Mesothelial cell of epicardium (in vitro differentiated cells): ENCODE results near the gene NCOA7. TPM values are rescaled to one million over a fixed set of nuclear protein-coding genes. Genes with fewer than 3 reads are reported as not detected.

Experiments
- DNase-seq, 2 experiments: peaks; one replicate each; pipeline ENCODE4 v3.0.0; 2021; ENCODE audit warnings: low spot score in 2 of 2; ENCODE audit not compliant: unreplicated experiment in 2 of 2
- H3K27ac Mint-ChIP-seq: 2 replicates; pipeline ENCODE4 v1.8.0; 2021; ENCODE audit warnings: mixed read lengths
- H3K27me3 Mint-ChIP-seq: 2 replicates; pipeline ENCODE4 v1.8.0; 2021; ENCODE audit warnings: low read depth, mixed read lengths
- H3K36me3 Mint-ChIP-seq: 2 replicates; pipeline ENCODE4 v1.8.0; 2021; ENCODE audit warnings: mixed read lengths
- H3K4me1 Mint-ChIP-seq: 2 replicates; pipeline ENCODE4 v1.8.0; 2021; ENCODE audit warnings: mixed read lengths
- H3K4me3 Mint-ChIP-seq: 2 replicates; pipeline ENCODE4 v1.8.0; 2021; ENCODE audit warnings: mild to moderate bottlenecking, moderate library complexity, mixed read lengths
- H3K9me3 Mint-ChIP-seq: 2 replicates; pipeline ENCODE4 v1.8.0; 2021; ENCODE audit warnings: mixed read lengths
- total RNA-seq: library from RNA; stranded (reverse); gene quantifications from 3 replicates; pipeline ENCODE4 v1.2.1, GENCODE V29; 2021
- TF ChIP-seq, protein P1 (sequence below): fragments of 200-600 bp; sonication (generic); IDR thresholded peaks from one replicate; pipeline ENCODE4 v1.5.0; 2021; ENCODE audit warnings: antibody characterized with exemption; ENCODE audit not compliant: unreplicated experiment

The NCOA7 gene
- total RNA-seq, 1 donor from 2014 or later, result 52.4 TPM

GRCh38 chr6:125791820-125792165 lies 1.0 kb downstream of the NCOA7 start:
- Mint-ChIP-seq H3K27me3 (no peaks in the 10 kb centered on the region), H3K4me3 (peak overlapping the region; percentile 82), H3K36me3 (no peaks in the 10 kb centered on the region), H3K4me1 (peaks cover 38% of the 10 kb centered on the region), H3K9me3 (no peaks in the 10 kb centered on the region), H3K27ac (peak overlapping the region; percentile 75)
- no peak for DNase-seq
- TF ChIP-seq, protein P1, sequence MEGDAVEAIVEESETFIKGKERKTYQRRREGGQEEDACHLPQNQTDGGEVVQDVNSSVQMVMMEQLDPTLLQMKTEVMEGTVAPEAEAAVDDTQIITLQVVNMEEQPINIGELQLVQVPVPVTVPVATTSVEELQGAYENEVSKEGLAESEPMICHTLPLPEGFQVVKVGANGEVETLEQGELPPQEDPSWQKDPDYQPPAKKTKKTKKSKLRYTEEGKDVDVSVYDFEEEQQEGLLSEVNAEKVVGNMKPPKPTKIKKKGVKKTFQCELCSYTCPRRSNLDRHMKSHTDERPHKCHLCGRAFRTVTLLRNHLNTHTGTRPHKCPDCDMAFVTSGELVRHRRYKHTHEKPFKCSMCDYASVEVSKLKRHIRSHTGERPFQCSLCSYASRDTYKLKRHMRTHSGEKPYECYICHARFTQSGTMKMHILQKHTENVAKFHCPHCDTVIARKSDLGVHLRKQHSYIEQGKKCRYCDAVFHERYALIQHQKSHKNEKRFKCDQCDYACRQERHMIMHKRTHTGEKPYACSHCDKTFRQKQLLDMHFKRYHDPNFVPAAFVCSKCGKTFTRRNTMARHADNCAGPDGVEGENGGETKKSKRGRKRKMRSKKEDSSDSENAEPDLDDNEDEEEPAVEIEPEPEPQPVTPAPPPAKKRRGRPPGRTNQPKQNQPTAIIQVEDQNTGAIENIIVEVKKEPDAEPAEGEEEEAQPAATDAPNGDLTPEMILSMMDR, result no peak

GRCh38 chr6:125792172-125792571 lies 1.4 kb downstream of the NCOA7 start:
- peaks cover 38% of the 10 kb centered on the region for H3K4me1 Mint-ChIP-seq
- no peaks in the 10 kb centered on the region for H3K9me3 Mint-ChIP-seq
- DNase-seq, result no peak
- TF ChIP-seq, protein P1, result no peak
- H3K36me3 Mint-ChIP-seq, result no peaks in the 10 kb centered on the region
- H3K4me3 Mint-ChIP-seq, result peak overlapping the region; percentile 82
- H3K27ac Mint-ChIP-seq, result peak overlapping the region; percentile 43
- no peaks in the 10 kb centered on the region for H3K27me3 Mint-ChIP-seq

GRCh38 chr6:125792680-125793079 lies 1.9 kb downstream of the NCOA7 start:
- TF ChIP-seq, protein P1, result no peak
- Mint-ChIP-seq H3K27me3 (no peaks in the 10 kb centered on the region), H3K4me1 (peaks cover 43% of the 10 kb centered on the region), H3K27ac (peak overlapping the region; percentile 43), H3K9me3 (no peaks in the 10 kb centered on the region), H3K36me3 (no peaks in the 10 kb centered on the region), H3K4me3 (peak overlapping the region; percentile 9)
- no peak for DNase-seq

GRCh38 chr6:125793280-125793679 lies 2.5 kb downstream of the NCOA7 start:
- Mint-ChIP-seq H3K9me3 (no peaks in the 10 kb centered on the region), H3K27me3 (no peaks in the 10 kb centered on the region), H3K4me3 (peak overlapping the region; percentile 5), H3K36me3 (no peaks in the 10 kb centered on the region), H3K27ac (peak overlapping the region; percentile 24), H3K4me1 (peaks cover 49% of the 10 kb centered on the region)
- TF ChIP-seq, protein P1, result no peak
- DNase-seq, result no peak

GRCh38 chr6:125793863-125794262 lies 3.1 kb downstream of the NCOA7 start:
- Mint-ChIP-seq H3K36me3 (no peaks in the 10 kb centered on the region), H3K9me3 (no peaks in the 10 kb centered on the region), H3K27ac (no peak overlapping the region), H3K4me1 (peaks cover 51% of the 10 kb centered on the region), H3K27me3 (no peaks in the 10 kb centered on the region), H3K4me3 (no peak overlapping the region)
- no peak for DNase-seq
- TF ChIP-seq, protein P1, result no peak
